IMR-90 (cell line): ENCODE measurements around the gene DENND6B.

Source experiments
- MAFK ChIP-seq: IDR thresholded peaks from 2 replicates; pipeline ENCODE4 v1.6.1; 2012; ENCODE audit warnings: low read depth, low read length, improper control_type of control experiment
- MAZ ChIP-seq: IDR thresholded peaks from 2 replicates; pipeline ENCODE4 v1.6.1; 2012; ENCODE audit warnings: low read depth, mild to moderate bottlenecking, low read length, improper control_type of control experiment, moderate library complexity, borderline replicate concordance
- POLR2A ChIP-seq: IDR thresholded peaks from 2 replicates; pipeline ENCODE4 v1.6.1; 2012; ENCODE audit warnings: mild to moderate bottlenecking, low read depth, low read length
- RAD21 ChIP-seq: IDR thresholded peaks from 2 replicates; pipeline ENCODE4 v1.6.1; 2012; ENCODE audit warnings: low read length, improper control_type of control experiment
- RCOR1 ChIP-seq: IDR thresholded peaks from 2 replicates; pipeline ENCODE4 v1.6.1; 2012; ENCODE audit warnings: mild to moderate bottlenecking, low read length, improper control_type of control experiment; ENCODE audit not compliant: insufficient replicate concordance
- USF2 ChIP-seq: fragments of 150-350 bp; IDR thresholded peaks from 2 replicates; pipeline ENCODE4 v1.6.1; 2017; ENCODE audit warnings: mild to moderate bottlenecking, antibody characterized with exemption, low read length, low read depth
- TF ChIP-seq, protein P1 (sequence below): conservative IDR thresholded peaks from 2 replicates; pipeline ENCODE4 v1.5.1; 2012; ENCODE audit warnings: mild to moderate bottlenecking, low read depth, low read length, improper control_type of control experiment

- no peak for TF ChIP-seq POLR2A
- TF ChIP-seq, protein P1, sequence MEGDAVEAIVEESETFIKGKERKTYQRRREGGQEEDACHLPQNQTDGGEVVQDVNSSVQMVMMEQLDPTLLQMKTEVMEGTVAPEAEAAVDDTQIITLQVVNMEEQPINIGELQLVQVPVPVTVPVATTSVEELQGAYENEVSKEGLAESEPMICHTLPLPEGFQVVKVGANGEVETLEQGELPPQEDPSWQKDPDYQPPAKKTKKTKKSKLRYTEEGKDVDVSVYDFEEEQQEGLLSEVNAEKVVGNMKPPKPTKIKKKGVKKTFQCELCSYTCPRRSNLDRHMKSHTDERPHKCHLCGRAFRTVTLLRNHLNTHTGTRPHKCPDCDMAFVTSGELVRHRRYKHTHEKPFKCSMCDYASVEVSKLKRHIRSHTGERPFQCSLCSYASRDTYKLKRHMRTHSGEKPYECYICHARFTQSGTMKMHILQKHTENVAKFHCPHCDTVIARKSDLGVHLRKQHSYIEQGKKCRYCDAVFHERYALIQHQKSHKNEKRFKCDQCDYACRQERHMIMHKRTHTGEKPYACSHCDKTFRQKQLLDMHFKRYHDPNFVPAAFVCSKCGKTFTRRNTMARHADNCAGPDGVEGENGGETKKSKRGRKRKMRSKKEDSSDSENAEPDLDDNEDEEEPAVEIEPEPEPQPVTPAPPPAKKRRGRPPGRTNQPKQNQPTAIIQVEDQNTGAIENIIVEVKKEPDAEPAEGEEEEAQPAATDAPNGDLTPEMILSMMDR = no peak
- no peak for TF ChIP-seq RCOR1
- TF ChIP-seq MAFK = no peak
- TF ChIP-seq USF2 = no peak
- no peak for TF ChIP-seq MAZ
- no peak for TF ChIP-seq RAD21
These were observed 2.4 kb upstream of the DENND6B start for GRCh38 chr22:50329236-50329635.
